ENCODE data around the gene TRNP1.

DNA sequence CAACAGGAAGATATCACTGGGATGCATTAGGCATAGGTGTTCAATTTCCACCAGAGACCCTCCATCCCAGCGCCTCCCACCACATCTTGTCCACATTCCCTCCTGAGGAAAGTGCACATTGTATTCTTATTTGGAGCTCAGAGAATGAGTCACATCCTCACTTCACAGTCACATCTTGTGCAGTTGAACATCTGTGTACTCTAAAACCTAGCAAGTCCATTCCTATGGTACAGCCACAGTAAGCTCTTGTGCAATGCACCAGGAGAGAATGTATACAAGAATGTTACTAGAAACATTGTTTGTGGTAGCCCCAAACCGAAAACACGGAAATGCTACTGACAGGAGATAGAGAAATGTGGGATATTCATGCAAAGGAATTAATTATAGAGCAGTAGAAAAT is 31.7 kb upstream of the TRNP1 start:
- TF ChIP-seq, protein P1, sequence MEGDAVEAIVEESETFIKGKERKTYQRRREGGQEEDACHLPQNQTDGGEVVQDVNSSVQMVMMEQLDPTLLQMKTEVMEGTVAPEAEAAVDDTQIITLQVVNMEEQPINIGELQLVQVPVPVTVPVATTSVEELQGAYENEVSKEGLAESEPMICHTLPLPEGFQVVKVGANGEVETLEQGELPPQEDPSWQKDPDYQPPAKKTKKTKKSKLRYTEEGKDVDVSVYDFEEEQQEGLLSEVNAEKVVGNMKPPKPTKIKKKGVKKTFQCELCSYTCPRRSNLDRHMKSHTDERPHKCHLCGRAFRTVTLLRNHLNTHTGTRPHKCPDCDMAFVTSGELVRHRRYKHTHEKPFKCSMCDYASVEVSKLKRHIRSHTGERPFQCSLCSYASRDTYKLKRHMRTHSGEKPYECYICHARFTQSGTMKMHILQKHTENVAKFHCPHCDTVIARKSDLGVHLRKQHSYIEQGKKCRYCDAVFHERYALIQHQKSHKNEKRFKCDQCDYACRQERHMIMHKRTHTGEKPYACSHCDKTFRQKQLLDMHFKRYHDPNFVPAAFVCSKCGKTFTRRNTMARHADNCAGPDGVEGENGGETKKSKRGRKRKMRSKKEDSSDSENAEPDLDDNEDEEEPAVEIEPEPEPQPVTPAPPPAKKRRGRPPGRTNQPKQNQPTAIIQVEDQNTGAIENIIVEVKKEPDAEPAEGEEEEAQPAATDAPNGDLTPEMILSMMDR (IDR thresholded peaks at IDR 0.05; ENCODE audit: poor library complexity, severe bottlenecking), result no peak
- TF ChIP-seq, protein P2, sequence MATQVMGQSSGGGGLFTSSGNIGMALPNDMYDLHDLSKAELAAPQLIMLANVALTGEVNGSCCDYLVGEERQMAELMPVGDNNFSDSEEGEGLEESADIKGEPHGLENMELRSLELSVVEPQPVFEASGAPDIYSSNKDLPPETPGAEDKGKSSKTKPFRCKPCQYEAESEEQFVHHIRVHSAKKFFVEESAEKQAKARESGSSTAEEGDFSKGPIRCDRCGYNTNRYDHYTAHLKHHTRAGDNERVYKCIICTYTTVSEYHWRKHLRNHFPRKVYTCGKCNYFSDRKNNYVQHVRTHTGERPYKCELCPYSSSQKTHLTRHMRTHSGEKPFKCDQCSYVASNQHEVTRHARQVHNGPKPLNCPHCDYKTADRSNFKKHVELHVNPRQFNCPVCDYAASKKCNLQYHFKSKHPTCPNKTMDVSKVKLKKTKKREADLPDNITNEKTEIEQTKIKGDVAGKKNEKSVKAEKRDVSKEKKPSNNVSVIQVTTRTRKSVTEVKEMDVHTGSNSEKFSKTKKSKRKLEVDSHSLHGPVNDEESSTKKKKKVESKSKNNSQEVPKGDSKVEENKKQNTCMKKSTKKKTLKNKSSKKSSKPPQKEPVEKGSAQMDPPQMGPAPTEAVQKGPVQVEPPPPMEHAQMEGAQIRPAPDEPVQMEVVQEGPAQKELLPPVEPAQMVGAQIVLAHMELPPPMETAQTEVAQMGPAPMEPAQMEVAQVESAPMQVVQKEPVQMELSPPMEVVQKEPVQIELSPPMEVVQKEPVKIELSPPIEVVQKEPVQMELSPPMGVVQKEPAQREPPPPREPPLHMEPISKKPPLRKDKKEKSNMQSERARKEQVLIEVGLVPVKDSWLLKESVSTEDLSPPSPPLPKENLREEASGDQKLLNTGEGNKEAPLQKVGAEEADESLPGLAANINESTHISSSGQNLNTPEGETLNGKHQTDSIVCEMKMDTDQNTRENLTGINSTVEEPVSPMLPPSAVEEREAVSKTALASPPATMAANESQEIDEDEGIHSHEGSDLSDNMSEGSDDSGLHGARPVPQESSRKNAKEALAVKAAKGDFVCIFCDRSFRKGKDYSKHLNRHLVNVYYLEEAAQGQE (IDR thresholded peaks at IDR 0.05; ENCODE audit: borderline replicate concordance), result no peak
- no peak for TF ChIP-seq EP300 (conservative IDR thresholded peaks at IDR 0.05; ENCODE audit: poor library complexity, severe bottlenecking)
